Purkinje cell (primary cell): ENCODE data around the gene SLC17A6. TPM values are rescaled to one million over a fixed set of nuclear protein-coding genes. Genes with fewer than 3 reads are reported as not detected.

Source experiments
- polyA plus RNA-seq: library from polyadenylated mRNA; unstranded; fragments of >200 nt; fragmentation: Nextera tagmentation; gene quantifications from 2 replicates; pipeline ENCODE4 v1.2.1, GENCODE V29; 2014

The SLC17A6 gene
- polyA plus RNA-seq = not detected in 2 replicates

DNA sequence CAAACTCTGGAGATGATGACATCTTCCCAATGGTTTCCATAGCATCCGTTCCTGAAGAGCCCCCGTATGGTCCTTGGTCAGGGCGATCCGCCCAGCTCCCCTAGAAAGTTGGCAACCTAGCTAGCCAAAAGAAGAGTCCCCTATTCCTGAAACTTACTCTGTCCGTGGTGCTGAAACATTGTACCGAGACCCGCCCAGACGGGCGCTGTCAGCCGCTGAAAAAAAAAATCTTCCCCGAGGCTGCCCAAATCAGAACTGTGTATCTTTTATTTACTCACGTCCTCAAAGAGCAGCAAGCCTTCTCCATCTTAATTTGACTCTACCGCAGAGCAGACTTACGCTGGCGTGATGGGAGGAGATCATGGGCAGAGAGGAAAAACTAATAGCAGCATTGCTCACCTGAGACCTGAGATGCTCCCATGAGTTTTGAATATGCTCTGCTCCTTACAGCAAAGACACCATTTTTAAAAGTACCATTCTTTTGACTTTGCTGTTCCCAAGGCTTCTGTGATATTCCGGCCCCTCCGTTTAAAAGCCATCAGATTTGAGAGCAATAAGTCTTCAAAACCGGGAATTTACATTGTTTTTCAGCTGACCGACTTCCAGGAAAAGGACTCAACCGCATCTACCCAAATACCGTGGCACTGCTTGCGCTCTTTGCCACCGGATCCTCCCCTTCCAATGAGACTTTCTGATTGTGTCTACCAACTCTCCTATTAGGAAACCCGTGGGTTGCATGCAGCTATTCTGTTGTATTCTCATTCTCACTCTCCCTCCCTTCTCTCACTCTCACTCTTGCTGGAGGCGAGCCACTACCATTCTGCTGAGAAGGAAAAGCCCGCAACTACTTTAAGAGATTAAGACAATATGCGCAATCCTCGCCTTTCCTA lies at the start of gene SLC17A6:
SLC17A6 (plus strand) TSS at position 786 of the 890 bp plus-strand sequence. CDS start 153 bp downstream, outside the sequence.

Other genes starting within 250 kb of the SLC17A6 start
- 4.5 and 8.8 TPM in 2 replicates for gene ANO5, start 145.3 kb upstream of the SLC17A6 start, polyA plus RNA-seq